Measurements from ENCODE around the gene MBD1. TPM values are rescaled to one million over a fixed set of nuclear protein-coding genes. Genes with fewer than 3 reads are reported as not detected.

The MBD1 gene
- total RNA-seq, 1 experiment from 2014 or later: 53.4 TPM

GRCh38 chr18:50287441-50288347 is 6.4 kb upstream of the MBD1 start, which contains the start of gene CXXC1 (continued):
- TF ChIP-seq, protein P1, sequence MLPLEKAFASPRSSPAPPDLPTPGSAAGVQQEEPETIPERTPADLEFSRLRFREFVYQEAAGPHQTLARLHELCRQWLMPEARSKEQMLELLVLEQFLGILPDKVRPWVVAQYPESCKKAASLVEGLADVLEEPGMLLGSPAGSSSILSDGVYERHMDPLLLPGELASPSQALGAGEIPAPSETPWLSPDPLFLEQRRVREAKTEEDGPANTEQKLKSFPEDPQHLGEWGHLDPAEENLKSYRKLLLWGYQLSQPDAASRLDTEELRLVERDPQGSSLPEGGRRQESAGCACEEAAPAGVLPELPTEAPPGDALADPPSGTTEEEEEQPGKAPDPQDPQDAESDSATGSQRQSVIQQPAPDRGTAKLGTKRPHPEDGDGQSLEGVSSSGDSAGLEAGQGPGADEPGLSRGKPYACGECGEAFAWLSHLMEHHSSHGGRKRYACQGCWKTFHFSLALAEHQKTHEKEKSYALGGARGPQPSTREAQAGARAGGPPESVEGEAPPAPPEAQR (CRISPR knock-in tag; IDR thresholded peaks at IDR 0.05): peak; percentile 77; the same call in 1 of the 2 replicates
- TF ChIP-seq GABPB1 (CRISPR knock-in tag; IDR thresholded peaks at IDR 0.05) (peak; percentile 66; the same call in 1 of the 2 replicates), HMGXB4 (CRISPR knock-in tag; IDR thresholded peaks at IDR 0.05) (0 out of 2 replicates have a peak, but pooled peaks have one; percentile 52)
- TF ChIP-seq, protein P2, sequence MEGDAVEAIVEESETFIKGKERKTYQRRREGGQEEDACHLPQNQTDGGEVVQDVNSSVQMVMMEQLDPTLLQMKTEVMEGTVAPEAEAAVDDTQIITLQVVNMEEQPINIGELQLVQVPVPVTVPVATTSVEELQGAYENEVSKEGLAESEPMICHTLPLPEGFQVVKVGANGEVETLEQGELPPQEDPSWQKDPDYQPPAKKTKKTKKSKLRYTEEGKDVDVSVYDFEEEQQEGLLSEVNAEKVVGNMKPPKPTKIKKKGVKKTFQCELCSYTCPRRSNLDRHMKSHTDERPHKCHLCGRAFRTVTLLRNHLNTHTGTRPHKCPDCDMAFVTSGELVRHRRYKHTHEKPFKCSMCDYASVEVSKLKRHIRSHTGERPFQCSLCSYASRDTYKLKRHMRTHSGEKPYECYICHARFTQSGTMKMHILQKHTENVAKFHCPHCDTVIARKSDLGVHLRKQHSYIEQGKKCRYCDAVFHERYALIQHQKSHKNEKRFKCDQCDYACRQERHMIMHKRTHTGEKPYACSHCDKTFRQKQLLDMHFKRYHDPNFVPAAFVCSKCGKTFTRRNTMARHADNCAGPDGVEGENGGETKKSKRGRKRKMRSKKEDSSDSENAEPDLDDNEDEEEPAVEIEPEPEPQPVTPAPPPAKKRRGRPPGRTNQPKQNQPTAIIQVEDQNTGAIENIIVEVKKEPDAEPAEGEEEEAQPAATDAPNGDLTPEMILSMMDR (IDR thresholded peaks at IDR 0.05): no peak

- H3K27ac Mint-ChIP-seq: peak overlapping the region; percentile 87
- H3K36me3 Mint-ChIP-seq: peaks cover 37% of the 10 kb centered on the region
- ChIA-PET POLR2A (no interaction called here), CTCF (no interaction called here)
- DNase-seq (ENCODE audit: low spot score) (no peak), ATAC-seq (no peak)
- no peaks in the 10 kb centered on the region for H3K9me3 Mint-ChIP-seq
- TF ChIP-seq NFE2L1 (CRISPR knock-in tag; IDR thresholded peaks at IDR 0.05) (no peak), GTF2I (CRISPR knock-in tag; conservative IDR thresholded peaks at IDR 0.05) (no peak), IRF1 (CRISPR knock-in tag; IDR thresholded peaks at IDR 0.05) (no peak), TCF7 (CRISPR knock-in tag; IDR thresholded peaks at IDR 0.05; ENCODE audit: low read depth) (no peak), CREB1 (CRISPR knock-in tag; IDR thresholded peaks at IDR 0.05) (no peak)
- TF ChIP-seq, protein P3, sequence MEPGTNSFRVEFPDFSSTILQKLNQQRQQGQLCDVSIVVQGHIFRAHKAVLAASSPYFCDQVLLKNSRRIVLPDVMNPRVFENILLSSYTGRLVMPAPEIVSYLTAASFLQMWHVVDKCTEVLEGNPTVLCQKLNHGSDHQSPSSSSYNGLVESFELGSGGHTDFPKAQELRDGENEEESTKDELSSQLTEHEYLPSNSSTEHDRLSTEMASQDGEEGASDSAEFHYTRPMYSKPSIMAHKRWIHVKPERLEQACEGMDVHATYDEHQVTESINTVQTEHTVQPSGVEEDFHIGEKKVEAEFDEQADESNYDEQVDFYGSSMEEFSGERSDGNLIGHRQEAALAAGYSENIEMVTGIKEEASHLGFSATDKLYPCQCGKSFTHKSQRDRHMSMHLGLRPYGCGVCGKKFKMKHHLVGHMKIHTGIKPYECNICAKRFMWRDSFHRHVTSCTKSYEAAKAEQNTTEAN (CRISPR knock-in tag; IDR thresholded peaks at IDR 0.05): no peak
- peak overlapping the region; percentile 98 for H3K4me3 Mint-ChIP-seq
- H3K4me1 Mint-ChIP-seq: peaks cover 14% of the 10 kb centered on the region
- H3K27me3 Mint-ChIP-seq (ENCODE audit: low read depth): no peaks in the 10 kb centered on the region
Measured at GRCh38 chr18:50287028-50287440, 5.7 kb upstream of the MBD1 start.

DNA sequence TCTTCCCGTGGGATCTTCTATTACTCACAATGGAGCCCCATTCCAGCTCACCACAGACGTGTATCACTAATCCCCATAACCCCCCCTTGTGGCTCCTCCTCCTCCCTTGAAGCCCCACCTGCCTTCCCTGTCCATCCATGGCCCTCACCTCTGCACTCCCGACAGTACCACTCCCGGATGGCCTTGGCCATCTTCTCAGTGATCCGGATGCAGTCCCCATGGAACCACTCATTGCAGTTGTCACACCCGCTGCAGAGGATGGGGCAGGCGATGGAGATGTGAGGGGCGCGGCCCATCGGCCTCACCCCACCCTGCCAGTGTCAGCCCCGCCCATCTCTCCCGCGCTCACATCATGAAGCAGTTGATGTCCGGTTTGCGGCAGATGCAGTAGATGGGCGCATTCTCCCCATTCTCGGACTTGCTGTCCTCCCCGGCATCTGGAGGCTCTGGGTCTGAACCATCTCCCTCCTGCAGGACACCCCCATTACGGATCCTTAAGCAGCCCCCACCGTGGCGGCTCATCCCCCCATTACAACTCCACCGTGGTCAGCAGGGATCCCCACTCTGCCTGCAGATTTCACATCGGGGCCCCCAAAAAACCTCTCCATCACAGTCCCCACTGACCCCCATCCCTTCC is 5.2 kb upstream of the MBD1 start:
- peaks cover 14% of the 10 kb centered on the region for H3K4me1 Mint-ChIP-seq
- H3K9me3 Mint-ChIP-seq: no peaks in the 10 kb centered on the region
- ChIA-PET CTCF (interaction anchor here (0.6 kb wide), 1 partner anchor 70 kb away, joined by 3 read pairs; no protein-coding TSS in a partner anchor), POLR2A (no interaction called here)
- peaks cover 37% of the 10 kb centered on the region for H3K36me3 Mint-ChIP-seq
- peak; percentile 59 for DNase-seq (ENCODE audit: low spot score)
- H3K4me3 Mint-ChIP-seq: peak overlapping the region; percentile 98
- peak; percentile 1 for ATAC-seq
- H3K27me3 Mint-ChIP-seq (ENCODE audit: low read depth): no peaks in the 10 kb centered on the region
- TF ChIP-seq E2F1 (CRISPR knock-in tag; IDR thresholded peaks at IDR 0.05): no peak
- peak overlapping the region; percentile 87 for H3K27ac Mint-ChIP-seq

Measured in WTC11 (cell line).